SK-N-SH treated with all-trans-retinoic acid at 6 μM for 48 hours (cell line): ENCODE data around the gene NDUFAF2.

ENCODE experiments used
- ARNTL ChIP-seq: fragments of 450-650 bp; formaldehyde crosslinking; IDR thresholded peaks from 2 replicates; pipeline ENCODE4 v1.5.0; 2020; ENCODE audit warnings: low read depth, mild to moderate bottlenecking, moderate library complexity, borderline replicate concordance
- PATZ1 ChIP-seq: fragments of 250-450 bp; sonication (Bioruptor Pico); IDR thresholded peaks from 2 replicates; pipeline ENCODE4 v1.8.0; 2020; ENCODE audit warnings: mild to moderate bottlenecking, moderate library complexity, borderline replicate concordance
- RARB ChIP-seq: fragments of 250-450 bp; sonication (Bioruptor Pico); IDR thresholded peaks from 2 replicates; pipeline ENCODE4 v1.8.0; 2021; ENCODE audit warnings: mild to moderate bottlenecking, moderate library complexity
- SNAI2 ChIP-seq: fragments of 250-450 bp; sonication (Bioruptor Pico); IDR thresholded peaks from 2 replicates; pipeline ENCODE4 v1.5.0; 2020; ENCODE audit warnings: mild to moderate bottlenecking, moderate library complexity
- TSHZ2 ChIP-seq: fragments of 250-450 bp; sonication (Bioruptor Pico); IDR thresholded peaks from 2 replicates; pipeline ENCODE4 v1.5.0; 2020; ENCODE audit warnings: mild to moderate bottlenecking, moderate library complexity

GRCh38 chr5:61180886-61181285 is 235.9 kb downstream of the NDUFAF2 start:
- TF ChIP-seq PATZ1 (CRISPR knock-in tag) (no peak), RARB (CRISPR knock-in tag) (no peak), ARNTL (CRISPR knock-in tag) (no peak), TSHZ2 (CRISPR knock-in tag) (no peak), SNAI2 (CRISPR knock-in tag) (no peak)
